Forelimb muscle (tissue), 1 donor: ENCODE data around the gene FAM180B. TPM values are rescaled to one million over a fixed set of nuclear protein-coding genes. Genes with fewer than 3 reads are reported as not detected.

Experiments used
- DNase-seq: peaks from one replicate; pipeline ENCODE4 v3.0.0-alpha.2; 2013; ENCODE audit warnings: low read depth
- polyA plus RNA-seq: library from polyadenylated mRNA; unstranded; fragments of 120-200 nt; gene quantifications from one replicate; pipeline ENCODE4 v1.2.1, GENCODE V29; 2013; ENCODE audit not compliant: insufficient read length

FAM180B gene
- polyA plus RNA-seq, 1 donor, result 2.6 TPM

- DNase-seq, result no peak
Measured at GRCh38 chr11:47569646-47570045, 16.8 kb upstream of the FAM180B start.

DNA sequence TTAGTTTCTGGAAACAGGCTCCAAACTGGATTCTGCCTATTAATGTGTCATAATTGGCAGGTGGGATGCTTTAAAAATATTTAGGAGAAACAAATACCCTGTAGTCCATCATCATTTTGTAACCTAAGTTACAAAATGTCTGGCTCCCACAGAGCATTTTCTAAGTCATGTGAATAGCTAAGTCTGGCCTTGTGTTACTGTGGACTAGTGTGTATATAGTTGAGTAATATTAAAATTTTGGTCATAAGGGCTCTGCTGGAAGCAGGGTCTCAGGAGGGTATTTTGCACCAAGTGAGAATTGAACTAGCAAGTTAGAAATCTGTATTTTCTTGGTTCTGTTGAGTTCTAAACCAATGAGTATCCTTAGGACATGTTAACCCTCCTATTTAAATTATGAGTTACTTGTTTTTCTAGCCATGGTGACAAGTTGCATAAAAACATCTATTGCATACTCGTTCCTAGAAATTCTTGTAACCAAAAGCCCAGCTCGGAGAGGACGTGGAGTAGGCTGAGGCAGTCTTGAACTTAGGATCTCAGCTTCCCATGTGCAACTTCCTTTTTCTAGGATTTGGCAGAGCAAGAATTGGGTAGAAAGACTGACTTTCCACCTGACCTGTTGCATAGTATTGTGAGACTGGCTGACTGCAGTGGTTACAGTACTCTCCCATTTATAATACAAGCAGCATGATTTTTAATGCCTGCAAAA is 15.7 kb upstream of the FAM180B start:
- no peak for DNase-seq

GRCh38 chr11:47571357-47571729 is 15.1 kb upstream of the FAM180B start:
- DNase-seq, result no peak

- DNase-seq, result no peak
Measured at GRCh38 chr11:47571895-47572294, 14.6 kb upstream of the FAM180B start.

DNA sequence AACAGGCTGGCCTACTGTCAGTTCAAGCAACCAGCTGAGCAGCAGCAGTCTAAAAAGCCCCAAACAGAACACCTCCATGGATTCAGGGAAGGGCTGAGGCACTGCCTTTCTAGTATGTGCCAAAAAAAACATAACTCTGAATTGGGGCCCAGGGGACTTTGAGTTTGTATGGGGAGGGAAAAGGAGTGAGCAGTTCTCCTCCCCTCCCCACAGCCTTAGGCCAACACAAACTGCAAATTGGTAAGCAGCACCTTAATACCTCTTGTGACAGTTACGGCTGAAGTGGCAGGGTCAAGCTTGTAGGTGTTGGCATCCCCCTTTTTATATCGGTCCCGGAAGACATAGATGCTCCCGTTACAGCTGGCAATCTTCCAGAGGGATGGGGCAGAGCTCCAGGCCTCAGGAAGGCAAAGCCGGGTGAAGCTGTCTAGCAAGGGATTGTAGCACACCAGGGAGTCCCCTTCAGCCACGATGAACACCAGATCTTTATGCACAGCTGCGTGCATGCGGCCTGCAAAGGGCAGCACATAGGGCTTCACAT is 13.7 kb upstream of the FAM180B start:
- DNase-seq, result no peak

- DNase-seq, result no peak
Measured at GRCh38 chr11:47573321-47573720, 13.2 kb upstream of the FAM180B start.

DNA sequence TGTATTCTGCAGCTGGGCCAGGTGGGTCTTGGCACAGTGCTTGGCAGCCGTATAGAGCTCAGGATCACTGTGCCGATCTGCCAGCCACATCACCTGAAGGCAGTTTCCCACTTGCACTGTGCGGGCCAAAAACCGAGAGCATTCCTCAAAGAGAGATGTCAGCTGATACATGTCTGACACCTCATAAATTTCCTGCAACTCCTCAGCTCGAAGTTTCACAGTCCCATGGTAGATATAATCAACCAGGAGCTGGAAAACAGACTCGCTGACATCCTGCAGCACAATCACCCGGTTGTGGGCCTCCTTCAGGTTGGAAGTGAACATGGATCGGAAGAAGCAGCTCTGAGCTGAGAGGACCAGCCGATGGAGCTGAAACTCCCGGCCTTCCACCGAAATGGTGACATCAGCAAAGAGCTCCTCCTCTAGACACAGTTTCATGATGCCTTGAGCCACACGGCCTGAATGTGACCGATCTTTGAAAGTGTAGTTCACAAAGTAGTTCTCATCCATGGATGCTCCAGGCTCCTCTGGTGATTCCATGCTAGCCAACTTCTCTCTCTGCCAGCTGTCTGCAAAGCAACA is 8.9 kb upstream of the FAM180B start:
- DNase-seq, result no peak

DNA sequence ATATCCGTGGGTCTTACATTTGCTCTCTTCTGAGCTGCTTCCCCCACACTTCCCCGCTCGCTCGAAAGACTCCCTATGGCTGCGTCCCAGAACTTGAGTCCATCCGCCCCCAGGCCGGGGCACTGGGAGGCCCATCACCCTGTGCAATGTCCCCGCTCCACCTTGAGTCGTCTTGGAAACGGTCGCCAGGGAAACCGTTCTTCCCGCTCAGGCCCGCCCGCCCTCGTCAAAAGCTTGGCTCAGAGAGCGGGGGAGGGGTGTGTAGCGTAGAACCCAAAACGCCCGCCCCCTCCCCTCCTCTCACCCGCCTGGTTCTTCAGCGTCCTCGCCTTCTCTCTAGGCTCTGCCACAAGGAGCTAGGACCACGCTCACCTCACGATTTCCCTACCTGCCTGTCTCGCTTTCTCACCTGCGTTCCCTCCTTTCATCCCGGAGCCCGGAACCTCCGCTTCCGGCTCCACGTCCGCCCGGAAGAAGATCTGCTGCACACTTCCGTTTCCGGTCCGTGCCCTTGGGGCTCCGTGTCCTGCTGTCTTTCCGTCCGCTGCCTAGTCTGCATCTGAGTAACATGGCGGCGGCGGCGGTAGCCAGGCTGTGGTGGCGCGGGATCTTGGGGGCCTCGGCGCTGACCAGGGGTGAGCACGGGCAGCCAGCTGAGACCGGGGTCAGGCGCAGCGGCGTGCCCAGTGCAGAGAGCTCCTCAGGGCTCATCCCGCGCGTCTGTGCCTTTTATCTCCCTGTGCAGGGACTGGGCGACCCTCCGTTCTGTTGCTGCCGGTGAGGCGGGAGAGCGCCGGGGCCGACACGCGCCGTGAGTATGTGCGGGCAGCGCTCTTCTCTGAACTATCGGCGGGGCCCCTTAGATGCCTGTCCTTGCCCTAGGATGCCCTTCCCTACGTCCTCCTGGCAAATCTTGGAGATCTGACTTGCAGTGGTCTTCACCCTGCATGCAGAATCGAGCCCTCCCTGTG is 7.7 kb upstream of the FAM180B start, which contains the start of the genes KBTBD4 and NDUFS3:
TSS of gene KBTBD4 (minus strand) at position 447 of the 971 bp plus-strand sequence. CDS start at position 428, 19 bp downstream.
TSS of gene NDUFS3 (plus strand) at position 551 of the 971 bp plus-strand sequence. CDS start at position 569, 18 bp downstream.
- DNase-seq, result peak; percentile 77

DNA sequence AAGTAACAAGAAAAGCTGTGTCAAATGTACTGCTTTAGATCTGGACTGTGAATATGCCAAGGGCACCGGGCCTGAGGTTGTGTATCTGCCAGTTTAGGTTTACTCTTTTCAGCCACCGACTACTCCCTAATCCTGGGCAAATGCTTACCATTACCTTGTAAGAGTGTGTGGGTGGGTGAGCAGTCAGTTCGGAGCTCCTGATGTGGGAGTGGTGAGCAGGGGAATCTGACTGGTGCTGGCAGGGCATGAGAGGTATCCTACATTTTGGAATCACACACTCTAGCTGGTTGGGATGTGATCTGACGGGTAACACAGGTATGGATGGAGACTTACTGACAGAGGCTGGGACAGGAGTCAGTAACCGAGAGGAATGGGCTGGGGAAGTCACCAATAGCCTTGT is 2.6 kb upstream of the FAM180B start:
- no peak for DNase-seq

- DNase-seq, result no peak
Measured at GRCh38 chr11:47587039-47587716, 700 bp downstream of the FAM180B start.

DNA sequence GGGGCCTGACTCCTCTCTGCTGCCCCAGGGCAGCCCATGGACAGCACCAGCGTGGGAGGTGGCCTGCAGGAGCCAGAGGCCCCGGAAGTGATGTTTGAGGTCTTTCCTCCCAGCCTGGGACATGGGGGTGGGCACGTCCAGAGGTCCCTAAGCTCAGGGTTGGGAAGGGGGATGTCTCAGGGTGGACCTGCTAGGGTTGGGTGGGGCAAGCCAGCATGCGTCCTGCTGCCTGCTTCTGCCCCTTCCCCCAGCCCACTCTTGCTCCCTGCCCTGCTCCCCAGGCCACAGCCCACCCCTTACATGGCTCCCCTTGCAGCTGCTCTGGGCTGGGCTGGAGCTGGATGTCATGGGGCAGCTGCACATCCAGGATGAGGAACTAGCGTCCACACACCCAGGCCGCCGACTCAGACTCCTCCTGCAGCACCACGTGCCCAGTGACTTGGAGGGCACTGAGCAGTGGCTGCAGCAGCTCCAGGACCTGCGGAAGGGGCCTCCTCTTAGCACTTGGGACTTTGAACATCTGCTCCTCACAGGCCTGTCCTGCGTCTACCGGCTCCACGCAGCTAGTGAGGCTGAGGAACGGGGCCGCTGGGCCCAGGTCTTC is 1.3 kb downstream of the FAM180B start:
- no peak for DNase-seq

- DNase-seq, result no peak
Measured at GRCh38 chr11:47589118-47589517, 2.6 kb downstream of the FAM180B start.

DNA sequence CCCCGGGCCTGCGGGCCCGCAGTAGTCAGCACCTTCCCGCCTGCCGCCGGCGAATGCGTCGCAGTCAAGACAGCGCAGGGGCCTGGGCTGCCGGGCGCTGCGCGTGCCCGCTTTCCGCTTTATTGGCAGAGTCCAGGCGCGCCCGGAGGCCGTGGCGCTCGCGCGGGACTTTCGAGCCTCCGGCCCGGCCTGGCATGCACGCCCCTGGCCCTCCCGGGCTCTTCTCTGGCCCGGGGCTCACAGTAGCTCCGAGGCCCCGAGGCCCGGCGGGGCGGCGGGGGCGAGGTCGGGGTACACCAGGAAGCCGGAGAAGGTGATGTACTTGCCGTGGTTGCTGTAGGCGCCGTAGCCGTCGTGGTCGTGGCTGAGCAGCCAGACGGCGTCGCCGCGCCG is 3.1 kb downstream of the FAM180B start:
- DNase-seq, result no peak

DNA sequence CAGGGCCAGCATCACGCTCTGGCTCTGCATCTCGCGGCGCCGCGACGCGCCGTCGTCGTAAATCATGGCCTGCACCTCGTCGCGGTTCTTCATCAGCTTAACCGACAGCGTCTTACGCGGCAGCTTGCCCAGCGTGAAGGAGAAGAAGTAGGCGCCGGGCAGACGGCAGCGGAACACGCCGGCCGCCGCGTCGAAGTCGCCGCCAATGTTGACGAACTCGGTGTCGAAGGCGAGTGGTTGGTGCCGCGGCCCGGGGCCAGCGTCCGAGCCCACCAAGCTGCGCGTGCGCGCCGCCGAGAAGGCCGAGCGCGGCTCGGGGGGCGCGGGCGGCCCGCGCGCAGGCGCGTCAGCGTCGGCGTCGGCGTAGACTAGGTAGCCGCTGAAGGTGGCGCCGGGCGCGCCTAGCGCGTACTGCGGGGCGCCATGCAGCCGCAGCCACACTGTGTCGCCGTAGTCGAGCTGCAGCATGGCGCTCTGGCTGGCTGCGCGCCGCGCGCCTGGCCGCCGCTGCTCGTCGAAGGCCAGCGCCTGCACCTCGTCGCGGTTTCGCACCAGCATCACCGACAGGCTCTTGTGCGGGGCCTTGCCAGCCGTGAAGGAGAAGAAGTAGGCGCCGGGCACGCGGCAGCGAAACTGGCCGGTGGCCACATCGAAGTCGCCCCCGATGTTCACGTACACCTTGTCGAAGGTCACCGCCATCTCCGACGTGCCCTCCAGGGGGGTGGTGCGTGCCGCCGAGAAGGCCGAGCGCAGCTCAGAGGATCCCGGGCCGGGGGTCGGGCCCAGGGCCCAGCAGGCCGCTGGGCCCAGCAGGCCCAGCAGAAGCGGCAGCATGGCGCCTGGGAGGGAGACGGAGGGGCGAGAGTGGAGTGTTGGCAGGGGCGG is 3.7 kb downstream of the FAM180B start:
- DNase-seq, result no peak

DNA sequence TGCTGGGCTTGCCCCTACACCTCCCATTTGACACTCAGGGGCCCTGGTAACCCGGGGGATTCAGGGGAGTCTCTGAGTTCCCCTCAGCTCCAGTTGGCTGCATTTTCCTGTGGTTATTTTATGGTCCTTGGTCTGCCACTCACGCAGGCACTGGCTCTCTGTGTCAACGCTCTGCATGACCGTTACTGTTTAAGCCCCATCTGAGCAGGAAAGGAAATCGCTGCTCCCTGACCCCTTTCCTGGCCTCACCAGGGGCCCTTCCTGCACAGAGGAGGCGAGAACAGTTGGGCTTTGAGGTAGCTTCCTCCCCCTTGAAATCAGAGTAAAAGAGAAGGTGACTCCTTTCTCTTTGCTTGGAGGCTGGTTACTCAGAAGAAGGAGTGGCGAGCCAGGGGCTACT is 5.3 kb downstream of the FAM180B start:
- DNase-seq, result no peak

- DNase-seq, result no peak
Measured at GRCh38 chr11:47592251-47592650, 5.8 kb downstream of the FAM180B start.

- no peak for DNase-seq
Measured at GRCh38 chr11:47592970-47593369, 6.5 kb downstream of the FAM180B start.

- no peak for DNase-seq
Measured at GRCh38 chr11:47593492-47593933, 7.0 kb downstream of the FAM180B start.

- no peak for DNase-seq
Measured at GRCh38 chr11:47593934-47594855, 7.7 kb downstream of the FAM180B start, which contains the start of gene C1QTNF4. C1QTNF4 (minus strand) TSS chr11:47594411; CDS start chr11:47590810, 3,601 bp downstream.
